ENCODE measurements around the gene ACAN. TPM values are rescaled to one million over a fixed set of nuclear protein-coding genes. Genes with fewer than 3 reads are reported as not detected.

The ACAN gene
- total and polyA plus RNA-seq, 2 donors from 2014 or later = 2.8 to 10.3 TPM

- Histone ChIP-seq H3K4me3 (ENCODE audit: low read length in 3 of 3) (peak within 1 kb of the TSS in 1 of 3 donors; percentile 25), H3K27me3 (ENCODE audit: control insufficient read depth, insufficient read depth, low read length) (peaks cover 2% of the 10 kb centered on the region), H3K9me3 (ENCODE audit: control insufficient read depth in 2 of 3, insufficient read depth in 1 of 3, low read length in 3 of 3) (no peaks in the 10 kb centered on the region), H3K27ac (ENCODE audit: low read depth in 2 of 2, low read length in 2 of 2) (no peak within 1 kb of the TSS), H3K36me3 (ENCODE audit: control insufficient read depth in 2 of 3, insufficient read depth in 3 of 3, low read length in 3 of 3) (no peaks in the 10 kb centered on the region), H3K4me1 (ENCODE audit: control insufficient read depth in 2 of 3, insufficient read depth in 2 of 3, low read depth in 1 of 3, low read length in 3 of 3) (peaks cover 0 to 18% (median 0%) of the 10 kb centered on the region in 3 donors), H3K9ac (ENCODE audit: low read length in 3 of 3) (no peak within 1 kb of the TSS)
- FAIRE-seq (no peak), DNase-seq (peak; percentile 64 to 79 (median 72))
- no peak for TF ChIP-seq CTCF (IDR thresholded peaks at IDR 0.05; ENCODE audit: borderline replicate concordance, extremely low read depth, insufficient read depth)
- intact Hi-C loops (cut with DNase I) = no loop called here
Measured at GRCh38 chr15:88894819-88895767, 91.9 kb downstream of the ACAN start, which contains the start of gene HAPLN3. Gene HAPLN3, minus strand, starts transcription at chr15:88895544. Its CDS starts 8,246 bp downstream, at chr15:88887298.

GRCh38 chr15:88896333-88897033 lies 93.2 kb downstream of the ACAN start:
- FAIRE-seq (no peak), DNase-seq (no peak)
- Histone ChIP-seq H3K27ac (ENCODE audit: low read depth in 2 of 2, low read length in 2 of 2) (no peak overlapping the region), H3K9me3 (ENCODE audit: control insufficient read depth in 2 of 3, insufficient read depth in 1 of 3, low read length in 3 of 3) (no peaks in the 10 kb centered on the region), H3K4me1 (ENCODE audit: control insufficient read depth in 2 of 3, insufficient read depth in 2 of 3, low read depth in 1 of 3, low read length in 3 of 3) (peaks cover 0 to 18% (median 0%) of the 10 kb centered on the region in 3 donors), H3K9ac (ENCODE audit: low read length in 3 of 3) (no peak overlapping the region), H3K4me3 (ENCODE audit: low read length in 3 of 3) (no peak overlapping the region), H3K36me3 (ENCODE audit: control insufficient read depth in 2 of 3, insufficient read depth in 3 of 3, low read length in 3 of 3) (peaks cover 0 to 3% (median 0%) of the 10 kb centered on the region in 3 donors), H3K27me3 (ENCODE audit: control insufficient read depth, insufficient read depth, low read length) (peaks cover 2% of the 10 kb centered on the region)
- TF ChIP-seq CTCF (IDR thresholded peaks at IDR 0.05; ENCODE audit: borderline replicate concordance, extremely low read depth, insufficient read depth) = no peak
- intact Hi-C loops (cut with DNase I) = no loop called here

GRCh38 chr15:88897142-88897455 lies 93.9 kb downstream of the ACAN start:
- Histone ChIP-seq H3K4me3 (ENCODE audit: low read length in 3 of 3) (no peak overlapping the region), H3K27ac (ENCODE audit: low read depth in 2 of 2, low read length in 2 of 2) (no peak overlapping the region)

More at GRCh38 chr15:88897142-88897455, 93.9 kb downstream of the ACAN start:
- H3K9ac ChIP-seq (ENCODE audit: low read length in 3 of 3) = no peak overlapping the region
- H3K36me3 ChIP-seq (ENCODE audit: control insufficient read depth in 2 of 3, insufficient read depth in 3 of 3, low read length in 3 of 3) = peaks cover 0 to 3% (median 0%) of the 10 kb centered on the region in 3 donors
- peaks cover 2% of the 10 kb centered on the region for H3K27me3 ChIP-seq (ENCODE audit: control insufficient read depth, insufficient read depth, low read length)
- DNase-seq (no peak), FAIRE-seq (no peak)
- TF ChIP-seq CTCF (IDR thresholded peaks at IDR 0.05; ENCODE audit: borderline replicate concordance, extremely low read depth, insufficient read depth) = no peak
- H3K9me3 ChIP-seq (ENCODE audit: control insufficient read depth in 2 of 3, insufficient read depth in 1 of 3, low read length in 3 of 3) = no peaks in the 10 kb centered on the region
- peaks cover 0 to 18% (median 0%) of the 10 kb centered on the region in 3 donors for H3K4me1 ChIP-seq (ENCODE audit: control insufficient read depth in 2 of 3, insufficient read depth in 2 of 3, low read depth in 1 of 3, low read length in 3 of 3)
- intact Hi-C loops (cut with DNase I) = no loop called here
